K562 treated with DMSO at 1 percent for 48 hours (cell line): Measurements from ENCODE around the gene TYMP. TPM values are rescaled to one million over a fixed set of nuclear protein-coding genes. Genes with fewer than 3 reads are reported as not detected.

Source experiments
- total RNA-seq: library from RNA; unstranded; fragments of 300-600 nt; gene quantifications from 2 replicates; pipeline ENCODE4 v1.2.3, GENCODE V29; 2022; ENCODE audit warnings: low replicate concordance; ENCODE audit errors: extremely low read depth

The TYMP gene, protein sequence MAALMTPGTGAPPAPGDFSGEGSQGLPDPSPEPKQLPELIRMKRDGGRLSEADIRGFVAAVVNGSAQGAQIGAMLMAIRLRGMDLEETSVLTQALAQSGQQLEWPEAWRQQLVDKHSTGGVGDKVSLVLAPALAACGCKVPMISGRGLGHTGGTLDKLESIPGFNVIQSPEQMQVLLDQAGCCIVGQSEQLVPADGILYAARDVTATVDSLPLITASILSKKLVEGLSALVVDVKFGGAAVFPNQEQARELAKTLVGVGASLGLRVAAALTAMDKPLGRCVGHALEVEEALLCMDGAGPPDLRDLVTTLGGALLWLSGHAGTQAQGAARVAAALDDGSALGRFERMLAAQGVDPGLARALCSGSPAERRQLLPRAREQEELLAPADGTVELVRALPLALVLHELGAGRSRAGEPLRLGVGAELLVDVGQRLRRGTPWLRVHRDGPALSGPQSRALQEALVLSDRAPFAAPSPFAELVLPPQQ
- total RNA-seq, result not detected in 2 replicates

DNA sequence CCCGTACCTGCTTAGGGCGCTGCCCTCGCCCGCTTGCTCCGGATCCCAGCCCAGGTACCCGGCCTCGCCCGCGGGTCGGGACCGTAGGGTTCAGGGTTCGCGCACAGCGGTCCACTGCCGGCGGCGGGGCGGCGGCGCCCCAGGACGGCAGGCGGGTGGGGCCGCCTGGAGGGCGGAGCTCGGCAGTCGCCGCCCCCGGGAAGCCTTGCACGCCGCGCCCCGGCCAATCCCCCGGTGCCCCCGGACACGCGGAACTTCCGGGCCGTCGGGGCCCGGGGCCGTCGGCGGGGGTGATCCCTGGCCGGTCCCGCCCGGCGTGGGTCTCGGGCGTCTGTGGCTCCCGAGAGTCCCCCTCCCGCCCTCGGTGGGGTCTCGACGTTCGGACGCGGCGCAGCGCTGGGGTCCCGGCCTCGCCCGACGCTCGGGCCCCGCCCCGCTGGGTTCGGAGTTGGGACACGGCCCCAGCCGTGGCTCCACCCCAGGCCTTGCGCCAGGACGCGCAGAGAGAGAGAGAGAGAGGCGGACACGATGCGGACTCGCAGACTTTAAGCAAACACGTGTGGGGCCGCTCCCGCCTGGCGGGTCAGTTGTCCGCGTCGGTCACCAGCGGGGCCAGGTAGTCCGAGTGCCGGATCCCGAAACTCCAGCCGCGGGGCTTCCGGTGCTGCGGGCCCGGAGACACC, at the start of gene TYMP:
Gene TYMP (minus strand): TSS at position 116 of the 683 bp plus-strand sequence. CDS start 303 bp downstream, outside the sequence.

DNA sequence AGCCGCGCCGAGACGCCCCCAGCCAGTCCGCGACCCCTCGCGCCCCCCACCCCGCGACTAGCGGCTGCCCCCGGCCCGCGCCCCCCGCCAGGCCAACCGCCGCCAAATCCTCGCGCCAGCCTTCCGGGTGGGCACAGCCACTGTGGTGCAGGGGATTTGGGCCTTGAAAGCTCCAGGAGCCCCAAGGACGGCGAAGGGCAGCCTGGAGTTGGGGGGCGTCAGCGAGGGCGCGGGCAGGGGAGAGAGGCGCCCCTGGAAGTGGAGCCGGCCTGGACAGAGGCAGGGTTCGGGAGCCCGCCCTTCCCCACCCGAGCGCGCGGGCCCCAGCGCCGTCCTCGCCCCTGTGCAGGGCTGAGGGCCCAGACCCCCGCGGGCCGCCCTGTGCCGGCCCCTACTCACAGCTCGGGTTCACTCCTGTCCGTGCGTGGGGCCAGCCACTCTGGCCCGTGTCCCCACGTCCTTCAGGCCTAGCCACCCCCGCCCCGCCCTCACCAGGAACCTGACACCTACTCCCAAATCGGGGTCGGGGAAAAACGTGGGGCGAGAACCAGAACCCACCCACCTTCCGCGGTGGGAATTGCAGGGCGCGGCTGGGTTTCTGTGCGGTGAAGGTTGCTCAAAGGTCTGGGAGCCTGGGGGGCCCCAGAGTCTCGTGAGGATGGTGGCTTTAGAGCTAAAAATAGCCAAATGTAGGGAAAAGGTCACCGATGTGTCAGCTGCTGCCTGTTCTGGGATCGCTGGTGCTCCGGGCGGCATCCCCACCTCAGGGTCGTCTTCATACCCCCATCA, 48.4 kb upstream of the TYMP start, which contains the start of gene CPT1B:
Gene CPT1B (minus strand): TSS at position 441 of the 789 bp plus-strand sequence. CDS start 512 bp downstream, outside the sequence.

DNA sequence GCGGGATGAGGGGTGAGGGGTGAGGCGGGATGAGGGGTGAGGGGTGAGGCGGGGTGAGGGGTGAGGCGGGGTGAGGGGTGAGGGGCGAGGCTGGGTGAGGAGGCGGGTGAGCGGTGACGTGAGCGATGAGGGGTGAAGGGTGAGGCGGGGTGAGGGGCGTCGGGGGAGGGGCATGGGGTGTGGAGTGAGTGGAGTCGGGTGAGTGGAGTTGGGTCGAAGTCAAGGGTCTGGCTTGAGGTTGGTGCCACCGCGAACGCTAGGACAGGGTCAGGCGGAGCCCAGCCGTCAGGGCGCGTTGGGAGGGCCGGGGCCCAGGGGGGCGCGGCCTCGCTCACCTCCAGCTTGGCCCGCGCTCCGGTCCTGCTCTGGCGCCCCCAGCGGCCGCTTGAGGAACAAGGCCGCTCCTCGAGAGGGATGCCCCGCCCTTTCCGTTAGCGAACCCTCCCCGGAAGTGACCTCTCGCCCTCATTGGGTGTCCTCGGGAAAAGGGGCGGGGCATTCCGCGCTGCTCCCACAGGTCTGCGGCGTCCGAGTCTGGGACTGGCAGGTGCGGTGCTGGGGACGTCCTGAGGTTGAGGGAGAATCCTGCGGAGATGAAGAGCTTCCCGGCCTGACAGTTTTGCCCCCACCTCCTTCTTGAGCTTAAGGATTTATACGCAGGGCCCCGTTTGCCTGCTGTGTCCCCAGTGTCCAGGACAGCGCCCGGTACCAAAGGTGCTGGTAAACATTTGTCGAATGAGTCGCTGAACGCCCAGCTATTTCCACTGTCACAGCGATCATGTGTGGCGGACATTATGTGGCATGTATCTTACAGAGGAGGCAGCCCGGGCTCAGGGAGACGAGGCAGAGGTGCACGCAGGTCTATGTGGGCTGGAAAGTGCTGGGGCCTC, 33.0 kb upstream of the TYMP start, which contains the start of gene SYCE3:
Gene SYCE3 (minus strand): TSS at position 397 of the 890 bp plus-strand sequence. CDS start 6,514 bp downstream, outside the sequence.

DNA sequence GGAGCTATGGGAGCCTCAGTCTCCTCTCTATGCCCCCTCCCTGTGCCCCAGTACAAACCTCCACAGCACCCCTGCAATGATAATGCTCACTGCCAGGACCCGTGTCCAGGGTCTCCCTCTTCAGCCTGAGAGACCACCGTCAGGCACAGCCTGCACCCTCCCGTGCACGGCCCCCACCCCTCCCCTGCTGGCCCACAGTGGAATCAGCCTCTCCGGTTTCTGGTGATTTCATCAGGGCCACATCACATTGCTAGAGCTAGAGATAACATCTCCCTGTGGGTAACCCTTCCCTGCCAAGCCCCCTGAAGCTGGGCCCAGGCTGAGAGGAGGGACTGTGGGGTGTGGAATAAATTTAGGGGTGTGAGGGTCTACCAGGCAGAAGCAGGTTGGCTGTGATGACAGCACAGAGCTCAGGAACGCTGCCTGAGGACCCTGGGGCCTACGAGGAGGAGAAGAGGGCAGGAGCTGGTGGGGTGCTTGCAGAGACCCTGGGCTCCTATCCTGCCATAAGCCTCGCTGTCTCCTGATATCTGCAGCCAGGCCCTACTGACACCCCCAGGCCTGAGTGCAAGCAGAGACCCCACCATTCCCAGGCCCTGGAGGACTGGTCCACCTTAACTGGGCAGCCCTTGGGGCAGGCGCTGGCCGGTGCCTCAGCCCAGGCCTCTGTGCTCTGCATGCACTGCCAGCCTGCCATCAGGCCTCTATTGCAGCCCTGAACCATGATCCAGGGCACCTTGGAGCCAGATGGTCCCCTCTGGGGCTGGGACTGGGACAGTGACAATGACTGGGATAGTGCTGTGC, 15.9 kb upstream of the TYMP start, which contains the start of gene KLHDC7B:
Gene KLHDC7B (plus strand): TSS at position 378 of the 804 bp plus-strand sequence. CDS start 345 bp downstream, at position 723.

DNA sequence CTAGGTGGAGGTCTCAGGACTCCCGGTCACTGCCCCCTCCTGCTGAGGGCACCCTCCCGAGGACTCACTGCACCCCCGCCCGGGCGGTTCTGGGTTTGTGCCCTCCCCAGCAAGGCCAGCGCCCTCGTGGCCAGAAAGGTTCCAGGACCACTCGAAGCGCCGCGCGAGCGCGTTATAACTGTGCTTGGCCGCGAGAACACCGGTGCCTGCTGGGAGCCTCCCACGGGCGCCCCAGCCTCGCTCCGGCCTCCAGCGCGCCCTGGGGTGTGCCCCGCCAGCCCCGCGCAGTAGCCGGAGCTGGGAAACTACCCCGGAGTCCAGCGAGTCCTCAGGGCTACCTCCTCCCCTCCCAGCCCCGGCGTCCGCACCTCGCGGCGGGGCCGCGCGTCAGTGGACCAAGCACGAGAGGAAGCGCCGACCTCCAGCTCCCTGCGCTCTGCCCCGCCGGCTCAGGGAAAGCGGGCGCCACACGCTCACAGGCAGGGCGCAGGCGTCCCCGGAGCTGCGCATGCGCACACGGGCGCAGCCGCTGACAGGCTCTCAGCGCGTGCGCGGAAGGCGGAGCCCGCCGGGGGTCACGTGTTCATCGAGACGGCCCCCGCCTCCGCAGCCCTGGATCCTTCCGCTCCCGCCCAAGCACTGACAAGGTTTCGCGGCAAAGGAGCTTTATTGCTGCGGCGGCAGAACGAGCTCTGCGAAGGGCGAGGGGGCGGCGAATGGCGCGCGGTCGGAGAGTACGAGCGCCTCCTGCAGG, 4.5 kb downstream of the TYMP start, which contains the start of gene SCO2:
Gene SCO2 (minus strand): TSS at position 495 of the 754 bp plus-strand sequence. CDS start 1,187 bp downstream, outside the sequence.

DNA sequence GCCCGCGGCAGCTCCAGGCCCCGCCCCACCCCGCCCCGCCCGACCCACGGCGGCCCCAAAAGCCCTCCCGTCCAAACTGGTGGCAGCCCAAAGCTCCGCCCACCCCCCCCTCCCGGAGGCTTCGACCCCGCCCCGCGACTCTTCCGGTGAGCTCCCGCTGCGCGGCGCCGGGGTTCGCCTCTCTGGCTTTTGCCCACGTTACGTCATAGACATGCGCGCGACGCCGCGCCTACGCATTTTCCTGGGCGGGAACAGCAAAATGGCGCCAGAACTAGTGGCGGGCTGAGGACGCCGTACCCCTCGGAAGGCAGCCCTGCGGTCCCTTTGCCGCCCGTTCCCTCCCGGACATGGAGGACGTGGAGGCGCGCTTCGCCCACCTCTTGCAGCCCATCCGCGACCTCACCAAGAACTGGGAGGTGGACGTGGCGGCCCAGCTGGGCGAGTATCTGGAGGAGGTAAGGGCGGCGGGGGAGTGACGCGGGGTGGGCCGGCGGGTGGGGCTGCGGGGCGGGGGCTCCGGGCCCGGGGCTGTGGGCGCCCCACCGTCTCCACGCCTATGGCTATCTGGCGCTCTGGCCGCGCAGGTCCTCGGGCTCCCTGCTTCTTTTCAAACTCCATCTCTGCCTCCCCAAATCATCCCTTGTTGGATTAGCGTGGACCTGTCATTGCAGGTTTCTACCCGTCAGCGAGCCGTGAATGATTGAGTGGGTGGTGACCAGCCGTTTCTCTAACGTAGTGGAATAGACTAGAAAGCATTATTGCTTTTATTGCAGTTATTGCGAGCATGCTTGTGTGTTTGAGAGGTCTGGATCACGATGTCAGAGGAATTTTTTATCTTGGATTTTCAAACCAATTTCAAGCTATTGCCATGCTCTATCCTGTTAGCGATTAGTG, 21.6 kb downstream of the TYMP start, which contains the start of gene NCAPH2:
Gene NCAPH2 (plus strand): TSS at position 234 of the 894 bp plus-strand sequence. CDS start 114 bp downstream, at position 348.

DNA sequence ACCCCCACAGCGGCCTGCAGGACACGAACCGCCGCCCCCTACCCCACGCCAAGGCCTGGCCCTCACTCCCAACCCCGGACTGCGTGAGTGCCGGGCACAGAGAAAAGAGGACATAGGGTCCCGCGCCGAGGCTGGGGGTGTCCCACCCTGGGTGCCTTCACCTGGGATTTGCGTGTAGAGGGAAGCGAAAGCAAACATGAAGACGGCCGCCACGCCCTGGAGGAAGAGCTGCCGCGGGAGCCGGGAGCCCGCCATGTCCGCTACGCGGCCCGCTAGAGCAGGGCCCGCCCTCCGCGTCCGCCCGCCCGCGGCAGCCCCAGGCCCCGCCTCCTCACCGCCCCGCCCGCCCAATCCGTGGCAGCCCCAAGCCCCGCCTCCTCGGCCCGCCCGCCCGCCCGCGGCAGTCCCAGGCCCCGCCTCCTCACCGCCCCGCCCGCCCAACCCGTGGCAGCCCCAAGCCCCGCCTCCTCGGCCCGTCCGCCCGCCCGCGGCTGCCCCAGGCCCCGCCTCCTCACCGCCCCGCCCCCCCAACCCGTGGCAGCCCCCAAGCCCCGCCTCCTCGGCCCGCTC, 22.3 kb downstream of the TYMP start, which contains the start of gene LMF2:
Gene LMF2 (minus strand): TSS at position 282 of the 570 bp plus-strand sequence. CDS start 27 bp downstream, at position 255.

DNA sequence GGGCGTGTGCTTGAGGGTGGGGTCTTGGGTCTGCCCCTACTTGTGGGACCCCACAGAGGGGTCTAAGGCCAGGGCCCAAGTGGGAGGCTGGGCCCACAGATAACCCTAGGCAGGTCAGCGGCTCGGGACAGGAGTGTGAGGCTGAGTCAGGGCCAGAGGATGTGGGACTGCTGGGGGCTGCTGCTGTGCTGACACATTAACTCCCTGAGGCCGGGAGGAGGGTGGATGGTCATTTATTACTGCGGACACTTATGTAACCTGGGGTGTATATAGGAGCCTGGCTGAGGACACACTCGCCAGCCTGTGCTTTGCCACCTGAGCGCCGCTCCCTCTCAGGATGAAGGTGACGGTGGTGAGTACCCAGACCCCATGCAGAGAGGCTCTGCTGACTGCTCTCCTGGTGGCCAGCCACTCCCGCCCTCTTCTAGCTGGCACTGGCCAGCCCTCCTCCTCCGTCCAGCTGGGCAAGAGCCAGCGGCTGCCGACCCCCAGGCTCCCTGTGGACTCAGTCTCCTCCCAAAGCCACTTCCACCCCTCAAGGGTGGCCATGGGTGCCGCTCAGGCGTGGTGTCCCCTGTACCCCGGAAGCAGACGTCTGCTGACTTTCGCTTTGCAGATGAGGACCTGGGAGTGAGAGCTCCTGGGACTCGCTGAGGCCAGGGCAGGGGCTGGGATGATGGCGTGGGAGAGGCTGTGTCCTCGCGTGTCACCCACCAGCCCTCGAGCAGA, 43.1 kb downstream of the TYMP start, which contains the start of gene MIOX:
Gene MIOX (plus strand): TSS at position 299 of the 729 bp plus-strand sequence. CDS start 39 bp downstream, at position 338.

DNA sequence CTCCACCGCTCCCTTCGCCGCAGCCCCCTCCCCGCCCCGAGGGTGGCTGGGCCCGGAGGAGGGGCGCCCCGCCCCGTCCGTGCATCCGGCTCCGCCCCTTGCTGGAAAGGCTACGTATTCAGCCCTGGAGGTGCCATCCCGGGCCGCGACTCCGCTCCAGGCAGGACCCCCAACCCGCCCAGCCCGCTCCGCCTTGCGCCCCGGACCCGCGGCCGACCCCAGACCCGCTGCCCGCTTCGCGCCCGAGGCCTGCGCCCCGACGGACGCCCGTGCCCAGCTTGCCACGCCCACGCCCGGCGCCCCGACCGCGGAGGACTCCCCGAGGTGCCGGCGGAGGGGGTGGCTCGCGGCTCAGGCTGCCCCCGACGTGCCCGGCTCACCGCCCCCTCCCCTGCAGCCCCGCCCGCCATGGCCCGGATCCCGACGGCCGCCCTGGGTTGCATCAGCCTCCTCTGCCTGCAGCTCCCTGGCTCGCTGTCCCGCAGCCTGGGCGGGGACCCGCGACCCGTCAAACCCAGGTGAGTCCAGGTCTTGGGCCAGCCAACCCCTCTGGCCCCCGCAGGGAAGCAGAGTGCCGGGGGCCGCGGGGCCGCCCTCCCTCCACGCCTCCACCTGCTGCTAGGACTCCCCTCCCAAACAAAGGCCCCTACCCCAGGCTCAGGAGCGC, 48.2 kb downstream of the TYMP start, which contains the start of gene ADM2:
Gene ADM2 (plus strand): TSS at position 104 of the 667 bp plus-strand sequence. CDS start 305 bp downstream, at position 409.

Other genes with a start within 250 kb of the TYMP start
- not detected in 2 replicates for gene PLXNB2, start 222.4 kb downstream of the TYMP start, total RNA-seq
- not detected in 2 replicates for gene DENND6B, start 203.0 kb downstream of the TYMP start, total RNA-seq
- gene PPP6R2, start 186.7 kb downstream of the TYMP start, total RNA-seq, result 112 TPM in 1 of 2 replicates, not detected in the other
- 58.0 TPM in 1 of 2 replicates, not detected in the other for gene SBF1, start 55.0 kb downstream of the TYMP start, total RNA-seq
- gene ADM2, start 48.5 kb downstream of the TYMP start, total RNA-seq, result not detected in 2 replicates
- not detected in 2 replicates for gene MIOX, start 43.2 kb downstream of the TYMP start, total RNA-seq
- gene LMF2, start 22.3 kb downstream of the TYMP start, total RNA-seq, result not detected in 2 replicates
- not detected in 2 replicates for gene NCAPH2, start 21.8 kb downstream of the TYMP start, total RNA-seq
- not detected in 2 replicates for gene SCO2, start 4.4 kb downstream of the TYMP start, total RNA-seq
- gene KLHDC7B, start 15.9 kb upstream of the TYMP start, total RNA-seq, result not detected in 2 replicates
- gene SYCE3, start 32.9 kb upstream of the TYMP start, total RNA-seq, result not detected in 2 replicates
- gene CPT1B, start 48.4 kb upstream of the TYMP start, total RNA-seq, result not detected in 2 replicates
- not detected in 2 replicates for gene CHKB, start 52.8 kb upstream of the TYMP start, total RNA-seq
- gene MAPK8IP2, start 70.8 kb upstream of the TYMP start, total RNA-seq, result not detected in 2 replicates
- not detected in 2 replicates for gene ARSA, start 98.1 kb upstream of the TYMP start, total RNA-seq
- gene SHANK3, start 142.8 kb upstream of the TYMP start, total RNA-seq, result not detected in 2 replicates
- gene ACR, start 208.2 kb upstream of the TYMP start, total RNA-seq, result not detected in 2 replicates